Endodermal cell (in vitro differentiated cells): ENCODE data around the gene CNTN4. TPM values are rescaled to one million over a fixed set of nuclear protein-coding genes. Genes with fewer than 3 reads are reported as not detected.
"Not testable (repeated sequence)": the region's sequence is repeated elsewhere in the genome, so short reads cannot be mapped to it uniquely, and the experiment has no call there.

Source experiments
- DNase-seq: peaks from one replicate; pipeline ENCODE4 v3.0.0-alpha.2; 2017
- H3K27ac ChIP-seq: 2 replicates; pipeline ENCODE4 v1.5.1; 2013; ENCODE audit warnings: mild to moderate bottlenecking, low read depth, low read length, moderate library complexity
- H3K27me3 ChIP-seq: 2 replicates; pipeline ENCODE4 v1.6.1; 2013; ENCODE audit warnings: mild to moderate bottlenecking, low read length, moderate library complexity; ENCODE audit not compliant: insufficient read depth, control insufficient read depth, poor library complexity, severe bottlenecking
- H3K36me3 ChIP-seq: 2 replicates; pipeline ENCODE4 v1.7.0; 2013; ENCODE audit warnings: mild to moderate bottlenecking, low read length, moderate library complexity; ENCODE audit not compliant: control insufficient read depth, insufficient read depth
- H3K4me1 ChIP-seq: one replicate; pipeline ENCODE4 v1.7.0; 2013; ENCODE audit warnings: low read length; ENCODE audit not compliant: control insufficient read depth, insufficient read depth
- H3K4me3 ChIP-seq: 2 replicates; pipeline ENCODE4 v1.5.1; 2013; ENCODE audit warnings: mild to moderate bottlenecking, low read length, moderate library complexity
- H3K9ac ChIP-seq: 2 replicates; pipeline ENCODE4 v1.6.1; 2013; ENCODE audit warnings: mild to moderate bottlenecking, low read length, moderate library complexity; ENCODE audit not compliant: poor library complexity, severe bottlenecking; ENCODE audit errors: extremely low read depth
- H3K9me3 ChIP-seq: 2 replicates; pipeline ENCODE4 v1.6.1; 2013; ENCODE audit warnings: mild to moderate bottlenecking, low read length, moderate library complexity; ENCODE audit not compliant: control insufficient read depth
- H3K27ac Mint-ChIP-seq: 2 replicates; pipeline ENCODE4 v1.8.0; 2020; ENCODE audit warnings: mixed read lengths
- H3K27me3 Mint-ChIP-seq: 2 replicates; pipeline ENCODE4 v1.8.0; 2021; ENCODE audit warnings: mild to moderate bottlenecking, mixed read lengths; ENCODE audit not compliant: insufficient read depth
- H3K36me3 Mint-ChIP-seq: 2 replicates; pipeline ENCODE4 v1.8.0; 2020; ENCODE audit warnings: low read depth, mixed read lengths
- H3K4me1 Mint-ChIP-seq: 2 replicates; pipeline ENCODE4 v1.8.0; 2020; ENCODE audit warnings: mixed read lengths
- H3K4me3 Mint-ChIP-seq: 2 replicates; pipeline ENCODE4 v1.8.0; 2020; ENCODE audit warnings: mild to moderate bottlenecking, moderate library complexity, mixed read lengths
- H3K9me3 Mint-ChIP-seq: 2 replicates; pipeline ENCODE4 v1.8.0; 2020; ENCODE audit warnings: mild to moderate bottlenecking, mixed read lengths
- WGBS, 2 experiments: methylation state at CpG; one replicate each; pipeline versions ENCODE4 v1.1.5 to v1.1.7; 2013; ENCODE audit warnings: missing lambda C conversion rate in 2 of 2, mixed read lengths in 1 of 2; ENCODE audit not compliant: insufficient coverage in 1 of 2, insufficient read length in 1 of 2; 5-methylcytosine and 5-hydroxymethylcytosine counted together
- total RNA-seq, 2 donors: library from RNA; stranded (reverse); fragmentation: NEBNext Ultra II Directional in 1 of 2; extraction: Animal tissue kit (Norgen Biotek cat#: 25700) in 1 of 2; gene quantifications; 2 replicates in 1 of 2; 3 replicates in 1 of 2; pipeline ENCODE4 v1.2.1, GENCODE V29; 2021
- TF ChIP-seq, protein P1 (sequence below): fragments of 200-600 bp; sonication (generic); conservative IDR thresholded peaks from 2 replicates; pipeline ENCODE4 v1.5.0; 2021; ENCODE audit warnings: antibody characterized with exemption, mild to moderate bottlenecking

Gene CNTN4
- total RNA-seq, 2 donors from 2014 or later: 10.8 to 11.1 TPM

DNA sequence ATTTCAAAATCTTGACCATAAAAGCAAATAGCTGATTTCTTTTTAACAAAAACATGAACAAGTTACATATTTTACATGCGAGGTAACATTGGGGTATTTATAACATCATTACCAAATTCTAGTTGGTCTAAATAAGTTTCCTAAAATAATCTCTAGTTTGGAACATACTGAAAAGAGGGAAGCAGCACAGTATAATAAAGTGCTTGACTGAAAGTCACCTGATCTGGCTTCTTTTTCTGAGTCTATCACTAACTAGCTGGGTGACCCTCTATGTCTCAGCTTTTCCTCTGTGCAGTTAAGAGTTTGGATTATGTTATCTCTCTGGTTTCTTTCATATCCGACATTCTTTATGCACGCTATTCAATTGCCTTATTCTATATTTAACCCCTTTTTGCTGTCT is 19.8 kb upstream of the CNTN4 start:
- 100% methylated on average over 3 of the region's 3 CpGs; no CpG with 5 or more reads in 1 of the 2 experiments for WGBS, 2 experiments
- DNase-seq: no peak
- Histone ChIP-seq H3K36me3 (no peaks in the 10 kb centered on the region), H3K27me3 (no peaks in the 10 kb centered on the region), H3K4me1 (no peaks in the 10 kb centered on the region), H3K4me3 (no peak overlapping the region), H3K9ac (no peak overlapping the region), H3K9me3 (peaks cover 8% of the 10 kb centered on the region), H3K27ac (no peak overlapping the region)
- TF ChIP-seq, protein P1, sequence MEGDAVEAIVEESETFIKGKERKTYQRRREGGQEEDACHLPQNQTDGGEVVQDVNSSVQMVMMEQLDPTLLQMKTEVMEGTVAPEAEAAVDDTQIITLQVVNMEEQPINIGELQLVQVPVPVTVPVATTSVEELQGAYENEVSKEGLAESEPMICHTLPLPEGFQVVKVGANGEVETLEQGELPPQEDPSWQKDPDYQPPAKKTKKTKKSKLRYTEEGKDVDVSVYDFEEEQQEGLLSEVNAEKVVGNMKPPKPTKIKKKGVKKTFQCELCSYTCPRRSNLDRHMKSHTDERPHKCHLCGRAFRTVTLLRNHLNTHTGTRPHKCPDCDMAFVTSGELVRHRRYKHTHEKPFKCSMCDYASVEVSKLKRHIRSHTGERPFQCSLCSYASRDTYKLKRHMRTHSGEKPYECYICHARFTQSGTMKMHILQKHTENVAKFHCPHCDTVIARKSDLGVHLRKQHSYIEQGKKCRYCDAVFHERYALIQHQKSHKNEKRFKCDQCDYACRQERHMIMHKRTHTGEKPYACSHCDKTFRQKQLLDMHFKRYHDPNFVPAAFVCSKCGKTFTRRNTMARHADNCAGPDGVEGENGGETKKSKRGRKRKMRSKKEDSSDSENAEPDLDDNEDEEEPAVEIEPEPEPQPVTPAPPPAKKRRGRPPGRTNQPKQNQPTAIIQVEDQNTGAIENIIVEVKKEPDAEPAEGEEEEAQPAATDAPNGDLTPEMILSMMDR: no peak
- no peaks in the 10 kb centered on the region for H3K36me3 Mint-ChIP-seq
- H3K4me1 Mint-ChIP-seq: no peaks in the 10 kb centered on the region
- H3K27ac Mint-ChIP-seq: no peak overlapping the region
- no peak overlapping the region for H3K4me3 Mint-ChIP-seq
- no peaks in the 10 kb centered on the region for H3K27me3 Mint-ChIP-seq
- H3K9me3 Mint-ChIP-seq: peaks cover 4% of the 10 kb centered on the region

DNA sequence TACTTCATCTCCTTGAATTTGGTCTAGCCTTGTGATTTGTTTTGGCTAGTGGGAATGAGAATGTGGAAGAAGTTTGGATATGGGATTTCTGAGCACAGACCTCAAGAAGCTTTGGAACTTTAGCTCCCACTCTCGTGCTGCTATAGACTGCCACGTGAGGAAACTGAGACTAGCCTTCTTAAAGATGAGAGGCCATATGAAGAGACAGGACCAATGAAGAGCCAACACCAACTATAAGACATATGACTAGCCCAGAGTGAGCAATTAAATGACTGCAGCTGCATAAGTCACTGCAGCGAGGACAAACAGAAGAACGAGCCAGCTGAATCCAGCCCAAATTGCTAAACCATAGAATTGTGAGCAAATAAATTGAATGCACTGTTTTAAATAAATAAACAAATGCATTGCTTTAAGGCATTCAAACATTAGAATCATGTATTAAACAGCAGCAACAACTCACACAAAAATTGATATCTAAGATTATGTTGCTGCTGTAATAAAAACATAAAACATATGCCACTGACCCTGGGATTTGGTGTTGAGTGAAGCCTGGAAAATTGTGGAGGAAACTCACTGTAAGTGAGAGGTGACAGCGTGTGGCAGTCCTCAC is 15.7 kb upstream of the CNTN4 start:
- no peak overlapping the region for H3K9ac ChIP-seq
- no peaks in the 10 kb centered on the region for H3K36me3 Mint-ChIP-seq
- no peak overlapping the region for H3K27ac Mint-ChIP-seq
- no peaks in the 10 kb centered on the region for H3K4me1 ChIP-seq
- no peaks in the 10 kb centered on the region for H3K36me3 ChIP-seq
- H3K4me1 Mint-ChIP-seq: no peaks in the 10 kb centered on the region
- H3K4me3 ChIP-seq: no peak overlapping the region
- H3K27ac ChIP-seq: no peak overlapping the region
- TF ChIP-seq, protein P1: no peak
- DNase-seq: no peak
- WGBS, 2 experiments: 76 to 82% methylated on average over 4 to 5 of the region's 5 CpGs
- H3K27me3 ChIP-seq: no peaks in the 10 kb centered on the region
- peaks cover 23% of the 10 kb centered on the region for H3K9me3 ChIP-seq
- H3K4me3 Mint-ChIP-seq: no peak overlapping the region
- peaks cover 2% of the 10 kb centered on the region for H3K27me3 Mint-ChIP-seq
- H3K9me3 Mint-ChIP-seq: peaks cover 8% of the 10 kb centered on the region

DNA sequence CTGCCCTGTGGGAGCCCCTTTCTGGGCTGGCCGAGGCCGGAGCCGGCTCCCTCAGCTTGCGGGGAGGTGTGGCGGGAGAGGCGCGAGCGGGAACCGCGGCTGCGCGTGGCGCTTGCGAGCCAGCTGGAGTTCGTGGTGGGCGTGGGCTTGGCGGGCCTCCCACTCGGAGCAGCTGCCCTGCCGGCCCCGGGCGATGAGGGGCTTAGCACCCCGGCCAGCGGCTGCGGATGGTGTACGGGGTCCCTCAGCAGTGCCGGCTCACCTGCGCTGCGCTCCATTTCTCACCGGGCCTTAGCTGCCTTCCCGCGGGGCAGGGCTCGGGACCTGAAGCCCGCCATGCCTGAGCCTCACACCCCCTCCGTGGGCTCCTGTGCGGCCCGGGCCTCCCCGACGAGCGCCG is 15.1 kb upstream of the CNTN4 start:
- peaks cover 23% of the 10 kb centered on the region for H3K9me3 ChIP-seq
- H3K27me3 Mint-ChIP-seq, H3K27me3 ChIP-seq, H3K9ac ChIP-seq, H3K4me3 Mint-ChIP-seq, H3K36me3 Mint-ChIP-seq, H3K4me3 ChIP-seq, H3K27ac Mint-ChIP-seq, H3K36me3 ChIP-seq, H3K27ac ChIP-seq, H3K4me1 ChIP-seq, DNase-seq, H3K4me1 Mint-ChIP-seq, H3K9me3 Mint-ChIP-seq: not testable (repeated sequence)
- WGBS, 2 experiments: 92 to 94% methylated on average over 14 to 40 of the region's 40 CpGs
